Heart right ventricle (tissue), 16 donors: ENCODE data around the gene NCKAP5. TPM values are rescaled to one million over a fixed set of nuclear protein-coding genes. Genes with fewer than 3 reads are reported as not detected.

Experiments used
- ATAC-seq, 8 donors: fragments of 200-7000 bp; cut with Tn5 transposase; one replicate each; pipeline ENCODE4 v1.9.1; 2020; ENCODE audit warnings: mild to moderate bottlenecking in 8 of 8, moderate library complexity in 8 of 8, moderate number of reproducible peaks in 1 of 8
- DNase-seq, 2 donors: peaks; one replicate each; pipeline ENCODE4 v3.0.0-alpha.2; 2020
- H3K27ac ChIP-seq, 10 donors: fragments of 200-600 bp; sonication (generic) in 2 of 10; one replicate each; pipeline versions ENCODE4 v1.5.0 to v1.8.0; 2020 to 2022; ENCODE audit warnings: mild to moderate bottlenecking in 3 of 10
- H3K27me3 ChIP-seq, 7 donors: fragments of 200-600 bp; one replicate each; pipeline ENCODE4 v1.8.0; 2021 to 2022; ENCODE audit warnings: mild to moderate bottlenecking in 2 of 7
- H3K36me3 ChIP-seq, 9 donors: fragments of 200-600 bp; sonication (generic) in 1 of 9; one replicate each; pipeline versions ENCODE4 v1.5.0 to v1.8.0; 2020 to 2022; ENCODE audit warnings: mild to moderate bottlenecking in 2 of 9
- H3K4me1 ChIP-seq, 9 donors: fragments of 200-600 bp; sonication (generic) in 1 of 9; one replicate each; pipeline versions ENCODE4 v1.5.0 to v1.8.0; 2020 to 2022; ENCODE audit warnings: mild to moderate bottlenecking in 4 of 9
- H3K4me3 ChIP-seq, 10 donors: fragments of 200-600 bp; sonication (generic) in 2 of 10; one replicate each; pipeline versions ENCODE4 v1.5.0 to v1.8.0; 2020 to 2022; ENCODE audit warnings: mild to moderate bottlenecking in 7 of 10, moderate library complexity in 2 of 10
- H3K9me3 ChIP-seq, 11 donors: fragments of 200-600 bp in 10 of 11; sonication (generic) in 2 of 11; one replicate each; pipeline versions ENCODE4 v1.5.0 to v1.8.0; 2013 to 2022; ENCODE audit warnings: mild to moderate bottlenecking in 2 of 11, control low read depth in 1 of 11, moderate library complexity in 1 of 11
- WGBS, 2 donors: extraction: QIAGEN DNeasy Blood & Tissue Kit; methylation state at CpG; one replicate each; pipeline ENCODE4 v1.1.7; 2013; ENCODE audit warnings: inconsistent platforms in 1 of 2; 5-methylcytosine and 5-hydroxymethylcytosine counted together
- intact Hi-C, 10 donors: fragments of 100-400 bp; cut with DNase I; formaldehyde crosslinking; loops; one replicate each; pipeline versions ENCODE4 v1.11.1 to v1.14.2; 2022
- polyA plus RNA-seq, 2 donors: library from polyadenylated mRNA; stranded (reverse); fragments of 200-250 nt; gene quantifications; one replicate each; pipeline ENCODE4 v1.2.3, GENCODE V29; 2013
- total RNA-seq, 10 donors: library from RNA; stranded (reverse); fragmentation: NEBNext Ultra II Directional in 3 of 10; extraction: Animal tissue kit (Norgen Biotek cat#: 25700) in 3 of 10; gene quantifications; one replicate each; pipeline versions ENCODE4 v1.2.1 to v1.2.4, GENCODE V29; 2021 to 2023
- TF ChIP-seq, protein P1 (sequence below), 9 donors: fragments of 200-600 bp; sonication (generic) in 2 of 9; IDR thresholded peaks; one replicate each; pipeline versions ENCODE4 v1.5.0 to v1.8.0; 2021 to 2022; ENCODE audit warnings: antibody characterized with exemption in 9 of 9, mild to moderate bottlenecking in 5 of 9, moderate library complexity in 1 of 9
- donor health status: Arrhythmogenic right ventricular cardiomyopathy.
- donor health status: ischemic (EF 13 %, LVEDD 7.1; RV severe dilation, severe dysfunction).
- donor health status: healthy with polysubstance abuse.
- donor health status: DM: no; HTN: yes; CAD: no.
- donor health status: DM: no; HTN: no; CAD: no.
- donor health status: ischemic (EF 25% LVEDD 6.9; RV normal size, moderate dysfunction).
- donor health status: ischemic (EF 25% LVEDD 5.7; RV mildly dilated, moderate dysfunction).
- donor health status: healthy.
- donor health status: DM: yes; HTN: yes; CAD: no.
- donor health status: Ischemic cardiomyopathy.
- donor health status: ischemic (EF 35%, LVEDD 5.7; RV mildly dilated, moderate dysfunction).
- donor health status: nonischemic (EF 11% LVEDD 7.7; RV severe dilation, severe dysfunction).
- donor health status: DM: yes; HTN: yes; CAD: no.
- donor health status: PGD.
- donor health status: ischemic (EF 29% LVEDD 5.4; RV normal size, mild dysfunction).
- donor health status: nonischemic (EF 23%, LVEDD 6.1; RV moderate dilation, normal function).

NCKAP5 gene
- total and polyA plus RNA-seq, 12 donors: 0.57 to 11.7 (median 6.2) TPM

DNA sequence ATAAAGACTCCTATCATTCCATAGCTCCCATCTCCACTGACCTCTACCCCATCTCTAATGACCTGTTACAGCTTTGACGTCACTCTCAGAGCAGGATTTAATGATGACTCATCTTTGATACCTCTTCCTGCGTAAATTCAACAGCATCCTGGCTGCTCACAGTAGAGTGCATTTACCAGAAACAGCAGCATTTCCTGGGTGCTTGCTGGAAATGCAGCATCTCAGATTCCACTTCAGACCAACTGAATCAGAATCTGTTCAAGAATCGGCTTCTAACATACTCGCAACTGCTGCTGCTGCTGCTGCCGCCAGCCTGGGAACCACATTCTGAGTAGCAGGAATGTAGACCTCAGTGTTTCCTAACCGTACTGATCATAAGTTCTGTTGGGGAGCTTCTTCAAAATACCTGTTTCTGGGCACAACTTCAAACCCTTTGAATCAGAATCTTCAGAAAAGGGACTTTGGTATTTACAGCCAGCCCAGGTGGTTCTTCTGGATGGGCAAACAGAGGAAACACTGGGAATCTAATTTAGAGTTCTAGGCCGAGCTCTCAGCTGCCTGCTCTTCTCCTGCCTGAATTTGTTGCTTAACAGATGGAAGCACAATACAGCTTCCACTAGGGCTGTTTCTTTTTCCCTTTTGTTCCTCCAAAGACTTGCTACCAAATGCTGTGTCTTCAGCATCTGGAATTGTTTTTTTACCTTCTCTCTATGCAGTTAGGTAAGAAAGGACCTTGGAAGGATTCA lies 241.4 kb downstream of the NCKAP5 start:
- Histone ChIP-seq H3K36me3 (no peaks in the 10 kb centered on the region), H3K4me1 (peaks cover 0 to 4% (median 0%) of the 10 kb centered on the region in 9 donors), H3K9me3 (no peaks in the 10 kb centered on the region), H3K27me3 (no peaks in the 10 kb centered on the region), H3K27ac (no peak overlapping the region), H3K4me3 (no peak overlapping the region)
- no peak for ATAC-seq
- 80 to 84% methylated on average over 7 of the region's 7 CpGs for WGBS, 2 donors
- intact Hi-C loops: no loop called here
- TF ChIP-seq, protein P1, sequence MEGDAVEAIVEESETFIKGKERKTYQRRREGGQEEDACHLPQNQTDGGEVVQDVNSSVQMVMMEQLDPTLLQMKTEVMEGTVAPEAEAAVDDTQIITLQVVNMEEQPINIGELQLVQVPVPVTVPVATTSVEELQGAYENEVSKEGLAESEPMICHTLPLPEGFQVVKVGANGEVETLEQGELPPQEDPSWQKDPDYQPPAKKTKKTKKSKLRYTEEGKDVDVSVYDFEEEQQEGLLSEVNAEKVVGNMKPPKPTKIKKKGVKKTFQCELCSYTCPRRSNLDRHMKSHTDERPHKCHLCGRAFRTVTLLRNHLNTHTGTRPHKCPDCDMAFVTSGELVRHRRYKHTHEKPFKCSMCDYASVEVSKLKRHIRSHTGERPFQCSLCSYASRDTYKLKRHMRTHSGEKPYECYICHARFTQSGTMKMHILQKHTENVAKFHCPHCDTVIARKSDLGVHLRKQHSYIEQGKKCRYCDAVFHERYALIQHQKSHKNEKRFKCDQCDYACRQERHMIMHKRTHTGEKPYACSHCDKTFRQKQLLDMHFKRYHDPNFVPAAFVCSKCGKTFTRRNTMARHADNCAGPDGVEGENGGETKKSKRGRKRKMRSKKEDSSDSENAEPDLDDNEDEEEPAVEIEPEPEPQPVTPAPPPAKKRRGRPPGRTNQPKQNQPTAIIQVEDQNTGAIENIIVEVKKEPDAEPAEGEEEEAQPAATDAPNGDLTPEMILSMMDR (IDR thresholded peaks at IDR 0.05): no peak
- no peak for DNase-seq

DNA sequence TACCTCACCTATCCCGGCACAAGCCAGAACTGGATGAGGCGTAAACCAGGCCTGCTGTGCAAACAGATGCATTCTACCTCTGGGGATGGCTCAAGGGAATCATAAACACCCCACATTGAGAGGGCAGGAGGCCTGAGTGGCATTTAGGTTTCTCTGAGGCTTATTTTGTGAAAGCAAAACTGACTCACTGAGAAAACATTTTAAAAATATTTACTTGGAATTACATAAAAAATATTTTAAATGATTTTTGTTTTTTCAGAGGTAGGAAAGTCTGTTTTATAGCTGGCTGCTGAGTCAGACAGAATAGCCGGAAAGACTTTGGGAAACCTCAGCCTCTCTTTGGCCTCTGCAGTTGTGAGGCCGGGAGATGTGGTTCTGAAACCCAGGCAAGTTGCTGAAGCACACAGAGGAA lies 244.1 kb downstream of the NCKAP5 start:
- Histone ChIP-seq H3K4me1 (peaks cover 0 to 2% (median 0%) of the 10 kb centered on the region in 9 donors), H3K27me3 (no peaks in the 10 kb centered on the region), H3K4me3 (no peak overlapping the region), H3K27ac (no peak overlapping the region), H3K9me3 (no peaks in the 10 kb centered on the region), H3K36me3 (no peaks in the 10 kb centered on the region)
- 87% methylated on average over 4 of the region's 4 CpGs for WGBS, 2 donors
- TF ChIP-seq, protein P1 (IDR thresholded peaks at IDR 0.05): no peak
- ATAC-seq (no peak), DNase-seq (no peak)
- intact Hi-C loops: no loop called here

DNA sequence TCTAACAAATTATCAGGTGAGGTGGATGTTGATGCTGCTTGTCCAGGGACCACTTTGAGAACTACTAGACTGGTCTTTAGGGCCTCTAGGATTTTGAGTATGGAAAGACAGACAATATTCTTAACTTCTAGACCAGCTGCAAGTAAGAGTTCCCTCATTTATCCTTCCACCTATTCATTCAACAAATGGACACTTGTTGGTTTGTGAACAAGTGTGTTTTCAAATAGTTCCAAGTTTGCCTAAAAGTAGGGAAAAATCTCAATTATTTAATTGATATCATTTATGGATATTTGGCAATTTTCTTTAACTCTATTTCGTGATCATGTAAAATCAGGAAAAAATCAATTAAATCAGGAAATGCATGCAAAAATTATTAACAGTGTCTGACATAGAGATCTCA lies 245.4 kb downstream of the NCKAP5 start:
- DNase-seq (no peak), ATAC-seq (no peak)
- TF ChIP-seq, protein P1 (IDR thresholded peaks at IDR 0.05): no peak
- H3K4me1 ChIP-seq: peaks cover 0 to 2% (median 0%) of the 10 kb centered on the region in 9 donors
- no peaks in the 10 kb centered on the region for H3K36me3 ChIP-seq
- intact Hi-C loops: no loop called here
- H3K4me3 ChIP-seq: no peak overlapping the region
- H3K9me3 ChIP-seq: no peaks in the 10 kb centered on the region
- no peaks in the 10 kb centered on the region for H3K27me3 ChIP-seq
- WGBS, 2 donors: 74 to 77% methylated on average over 1 of the region's 1 CpG
- H3K27ac ChIP-seq: no peak overlapping the region

DNA sequence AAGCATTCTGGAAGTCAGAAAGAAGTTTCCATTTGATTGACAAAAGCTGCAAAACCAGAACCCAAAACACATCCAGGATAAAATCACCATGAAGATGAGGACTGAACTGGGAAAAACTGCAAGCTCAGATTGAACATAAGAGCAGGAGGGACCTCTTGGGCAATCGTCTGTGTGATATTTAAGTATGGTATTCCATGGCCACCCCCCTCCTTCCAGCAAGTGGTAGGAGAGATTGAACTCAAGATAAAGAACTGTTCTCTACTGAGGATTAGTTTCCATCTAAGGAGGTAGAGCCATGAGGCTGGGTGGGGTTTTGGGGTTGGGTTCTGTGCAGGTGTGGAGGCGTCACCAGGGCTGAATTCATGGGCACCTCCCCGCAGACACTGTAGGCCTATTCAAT lies 251.1 kb downstream of the NCKAP5 start:
- Histone ChIP-seq H3K27ac (no peak overlapping the region), H3K36me3 (no peaks in the 10 kb centered on the region), H3K4me1 (no peaks in the 10 kb centered on the region), H3K9me3 (no peaks in the 10 kb centered on the region), H3K4me3 (no peak overlapping the region), H3K27me3 (no peaks in the 10 kb centered on the region)
- WGBS, 2 donors: 86% methylated on average over 3 of the region's 3 CpGs
- intact Hi-C loops: no loop called here
- DNase-seq (no peak), ATAC-seq (no peak)
- TF ChIP-seq, protein P1 (IDR thresholded peaks at IDR 0.05): no peak
